NCI-H2171 treated with DMSO at 0.1 percent for 48 hours (cell line): Measurements from ENCODE around the gene NRXN2.

ENCODE experiments used
- DNase-seq: peaks from one replicate; lab custom pipeline; 2025; lab: John Stamatoyannopoulos, UW

The NRXN2 gene

GRCh38 chr11:64743591-64744543 lies 20.9 kb upstream of the NRXN2 start, which contains the start of gene RASGRP2:
RASGRP2 (minus strand) TSS chr11:64744142; CDS start chr11:64742866, 1,276 bp downstream.
- DNase-seq = no peak

GRCh38 chr11:64742889-64743590 lies 20.0 kb upstream of the NRXN2 start:
- DNase-seq = peak; percentile 26

GRCh38 chr11:64742087-64742888 lies 19.3 kb upstream of the NRXN2 start:
- DNase-seq = no peak

- no peak for DNase-seq
Observed at GRCh38 chr11:64741375-64742086, 18.5 kb upstream of the NRXN2 start.

- no peak for DNase-seq
Observed at GRCh38 chr11:64739871-64740270, 16.9 kb upstream of the NRXN2 start.

- DNase-seq = no peak
Observed at GRCh38 chr11:64736654-64737053, 13.7 kb upstream of the NRXN2 start.

DNA sequence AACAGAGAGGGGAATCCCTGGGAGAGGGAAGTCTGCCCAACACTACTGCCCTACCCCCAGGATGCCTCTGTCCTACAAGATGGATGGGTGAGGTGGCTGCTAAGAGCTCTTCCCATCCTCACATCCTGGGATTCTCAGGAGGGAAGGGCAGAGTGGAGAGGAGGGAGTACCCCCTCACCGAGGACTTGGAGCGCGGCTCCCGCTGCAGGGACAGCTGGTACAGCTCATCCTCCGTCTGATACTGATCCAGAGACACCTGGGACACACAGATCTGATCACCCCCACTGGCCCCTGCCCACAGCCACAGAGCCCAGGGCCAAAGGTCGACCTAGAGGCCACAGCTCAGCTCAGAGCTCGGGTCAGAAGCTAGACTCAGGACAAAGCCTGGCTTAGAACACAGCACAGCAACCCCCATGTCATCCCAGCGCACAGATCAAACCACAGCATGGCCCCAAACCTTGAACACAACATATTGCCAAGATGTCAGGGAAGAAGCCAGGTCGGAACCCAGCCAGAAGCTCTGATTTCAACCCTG lies 12.8 kb upstream of the NRXN2 start:
- no peak for DNase-seq

DNA sequence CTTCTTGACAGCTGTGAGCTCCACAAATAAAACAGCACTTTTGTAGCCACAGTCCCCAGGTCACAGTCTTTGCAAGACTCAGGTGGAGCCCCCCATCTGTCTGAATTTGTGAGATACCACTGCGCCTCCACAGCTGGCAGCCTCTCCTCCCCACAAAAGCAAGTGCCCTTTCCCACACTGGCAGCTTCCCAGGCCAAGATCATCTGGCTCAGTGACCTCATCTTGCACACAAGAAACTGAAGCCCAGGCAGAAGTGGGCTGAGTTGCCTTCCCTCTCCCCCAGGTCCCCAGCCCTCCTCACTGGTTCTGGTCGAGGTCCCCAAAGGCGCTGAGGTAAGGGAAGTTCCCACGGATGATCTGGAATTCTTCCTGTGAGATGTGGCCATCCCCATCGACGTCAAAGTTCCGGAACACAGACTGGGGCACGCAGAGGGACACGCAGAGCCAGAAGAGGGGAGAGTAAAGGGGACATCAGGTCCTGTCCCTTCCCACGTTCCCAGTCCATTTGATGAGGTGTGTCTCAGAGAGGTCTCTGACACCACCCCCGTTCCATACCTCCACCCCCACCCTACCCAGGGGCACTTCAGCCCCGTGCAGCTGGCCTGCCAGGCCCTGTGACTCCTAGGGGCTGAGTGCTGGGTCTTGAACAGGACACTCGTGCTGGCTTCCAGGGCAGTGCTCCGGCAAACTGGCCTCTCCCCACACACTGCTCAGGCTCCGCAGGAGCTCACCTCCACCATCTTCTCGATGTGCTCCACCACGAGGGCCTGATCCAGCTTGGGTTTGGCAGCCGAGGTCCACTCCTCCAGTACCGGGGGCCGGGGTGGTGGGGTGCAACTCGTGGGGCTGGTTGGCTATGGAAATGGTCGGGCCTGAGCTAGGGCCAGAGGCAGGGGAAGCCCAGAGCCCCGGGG lies 12.1 kb upstream of the NRXN2 start:
- peak; percentile 26 for DNase-seq

DNA sequence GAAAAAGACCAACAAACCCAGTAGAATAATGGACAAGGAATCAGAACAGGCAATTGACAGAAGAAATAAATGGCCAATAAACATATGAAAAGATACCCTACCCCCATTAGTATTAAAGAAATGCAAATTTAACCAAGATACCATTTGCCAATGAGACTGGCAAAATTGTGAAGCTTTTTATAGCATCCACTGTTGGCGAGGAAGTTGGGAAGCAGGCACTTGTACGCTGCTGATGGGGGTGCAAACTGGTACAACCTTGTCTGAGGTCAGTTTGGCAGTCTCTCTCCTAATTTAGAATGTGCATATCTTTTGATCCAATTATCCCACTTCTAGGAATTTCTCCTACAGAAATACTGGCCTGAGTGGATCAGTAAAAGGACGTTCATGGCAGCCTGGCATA lies 8.6 kb upstream of the NRXN2 start:
- no peak for DNase-seq

- no peak for DNase-seq
Observed at GRCh38 chr11:64729851-64730382, 6.9 kb upstream of the NRXN2 start.

DNA sequence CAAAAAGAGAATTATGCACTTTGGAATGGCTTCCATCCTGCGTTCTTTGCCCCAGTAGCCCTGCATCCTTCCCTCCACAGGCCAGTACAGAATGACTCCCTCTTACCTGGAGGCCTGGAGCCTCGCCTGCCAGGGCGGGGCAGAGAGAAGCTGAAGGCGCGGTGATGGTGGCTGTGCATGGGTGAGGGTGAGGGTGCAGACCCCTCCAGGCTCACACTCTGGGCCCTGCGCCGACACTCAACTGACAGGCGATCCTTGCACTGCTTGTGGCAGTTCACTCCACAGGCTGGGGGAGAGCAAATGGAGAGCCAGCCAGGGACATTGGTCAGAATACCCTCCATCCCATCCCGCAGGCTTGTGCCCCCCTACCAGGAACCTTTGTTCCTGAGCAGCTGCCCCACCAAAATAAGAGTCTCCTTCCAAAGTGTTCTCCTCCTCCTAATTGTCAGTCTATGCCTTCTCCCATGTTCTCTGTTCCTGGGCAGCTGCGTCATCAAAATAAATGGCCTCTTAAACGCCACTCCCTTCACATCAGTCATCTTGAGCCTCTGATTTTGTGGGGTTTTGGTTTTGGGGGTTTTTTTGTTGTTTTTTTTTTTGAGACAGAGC lies 5.9 kb upstream of the NRXN2 start:
- no peak for DNase-seq

GRCh38 chr11:64726867-64727530 lies 4.0 kb upstream of the NRXN2 start:
- DNase-seq = no peak

DNA sequence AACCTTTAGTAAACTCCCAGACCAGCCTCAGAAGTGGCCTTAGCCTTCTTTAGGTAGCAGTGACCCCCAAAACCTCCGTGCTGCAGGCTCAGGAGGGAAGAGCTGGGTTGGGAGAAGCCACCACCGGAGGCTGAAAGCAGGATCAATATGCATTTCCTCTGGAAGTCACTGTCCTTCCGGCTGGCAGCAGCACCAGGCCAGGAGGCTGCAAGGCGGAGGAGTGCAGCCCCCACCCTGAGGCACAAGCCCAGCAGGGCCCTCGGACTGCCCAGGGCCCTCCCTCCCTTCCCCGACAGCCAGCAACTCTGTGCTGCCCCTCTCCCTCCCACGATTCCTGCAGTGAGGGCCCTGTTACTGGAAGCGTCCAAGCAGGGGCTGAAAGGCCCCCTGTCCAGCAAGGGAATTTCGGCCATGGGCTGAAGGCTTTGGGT lies 3.2 kb upstream of the NRXN2 start:
- DNase-seq = no peak

DNA sequence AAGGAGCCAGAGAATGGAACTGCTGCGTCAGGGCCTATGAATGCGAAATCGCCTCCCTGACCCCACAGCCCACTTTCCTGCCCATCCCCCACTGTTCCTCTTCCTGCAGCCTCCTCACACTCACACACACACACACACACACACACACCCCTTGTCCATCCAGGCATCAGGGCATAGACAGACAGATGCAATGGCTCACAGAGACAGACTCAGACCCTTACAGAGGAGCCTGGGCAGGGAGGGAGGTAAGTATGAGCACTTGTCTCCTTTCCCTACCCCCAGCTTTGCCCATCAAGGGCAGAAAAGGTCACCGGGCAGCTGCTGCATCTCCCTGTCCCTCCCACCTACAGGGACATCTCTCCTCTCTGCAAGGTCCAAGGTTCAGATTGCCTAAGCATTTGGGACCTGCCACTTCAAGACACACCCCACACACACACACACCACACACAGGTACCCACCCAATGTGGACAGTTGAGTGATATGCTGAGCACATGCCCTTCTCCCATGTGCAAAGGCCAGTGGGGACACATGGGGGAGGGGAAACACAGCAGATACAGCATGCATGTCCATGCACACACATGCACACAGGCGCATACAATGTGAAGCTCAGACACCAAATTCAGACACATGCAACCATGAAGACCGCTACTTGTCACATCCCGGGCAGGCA lies 2.0 kb upstream of the NRXN2 start:
- DNase-seq = no peak

GRCh38 chr11:64723907-64724862 lies 1.2 kb upstream of the NRXN2 start:
- DNase-seq = no peak

DNA sequence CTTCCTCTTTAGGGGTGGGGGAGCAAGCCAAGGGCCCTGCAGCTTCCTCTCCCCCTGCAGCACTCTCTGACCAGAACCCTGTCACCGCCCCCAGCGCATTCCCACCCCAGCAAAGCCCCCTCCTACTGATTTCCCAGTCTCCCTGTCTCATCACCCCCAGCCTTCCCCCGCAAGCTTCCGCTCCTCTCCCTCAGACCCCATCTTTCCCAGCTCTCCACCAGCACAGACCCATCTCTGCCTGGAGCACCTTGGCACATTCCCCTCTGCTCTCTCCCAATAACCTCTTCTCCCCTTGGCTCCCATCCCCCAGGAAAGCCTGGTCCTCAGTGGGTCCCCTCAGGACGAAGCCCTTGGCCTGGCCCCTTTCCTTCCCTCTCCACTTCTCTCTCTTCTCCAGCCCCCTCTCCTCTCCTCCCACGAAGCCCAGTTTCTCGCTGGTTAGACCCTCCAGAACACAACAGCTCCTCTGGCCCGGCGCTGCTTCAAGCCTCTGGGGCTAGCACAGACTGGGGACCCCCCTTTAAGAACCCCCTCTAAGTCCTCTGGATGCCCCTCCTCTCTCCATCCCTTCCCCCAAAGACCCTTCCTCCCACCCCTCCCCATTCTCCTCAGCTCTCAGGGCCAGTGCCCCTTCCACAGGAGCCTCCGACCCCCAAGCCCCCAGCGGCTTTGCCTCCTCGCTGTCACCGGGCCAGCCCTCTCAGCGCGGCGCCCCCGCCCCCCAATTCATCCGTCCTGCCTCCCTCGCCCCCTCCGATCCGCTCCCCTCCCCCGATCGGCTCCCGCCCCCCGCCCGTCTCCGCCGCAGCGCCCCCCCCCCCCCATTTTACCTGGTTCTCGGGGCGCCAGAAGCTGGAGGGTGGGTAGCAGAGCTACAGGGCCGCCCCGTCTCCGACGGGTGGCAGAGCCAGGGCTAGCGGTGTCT lies 594 bp downstream of the NRXN2 start:
- no peak for DNase-seq
